ENCODE measurements around the gene EWSR1. TPM values are rescaled to one million over a fixed set of nuclear protein-coding genes. Genes with fewer than 3 reads are reported as not detected.

EWSR1 gene
- total and polyA plus RNA-seq, 5 experiments from 2014 or later, result 141 to 292 (median 215) TPM

DNA sequence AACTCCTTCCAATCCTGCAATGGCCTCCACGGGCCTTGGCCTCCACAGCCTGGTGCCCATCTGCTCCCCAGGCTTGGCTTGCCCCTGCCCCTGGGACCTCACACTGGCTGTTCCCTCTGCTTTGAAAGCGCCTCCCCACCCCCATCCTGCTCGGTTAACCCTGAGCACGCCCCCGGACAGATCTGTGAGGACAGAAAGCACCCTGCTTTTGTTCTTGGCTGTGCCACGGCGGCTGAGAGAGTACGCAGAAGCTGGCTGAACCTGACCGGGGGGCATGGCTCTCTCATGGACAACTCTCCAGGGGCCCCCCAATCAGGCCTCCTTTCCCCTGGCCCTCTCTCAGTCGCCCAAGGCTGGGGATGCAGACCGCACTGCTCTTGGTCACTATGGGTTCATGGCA is 67.6 kb downstream of the EWSR1 start:
- H3K9me3 Mint-ChIP-seq, result no peaks in the 10 kb centered on the region
- H3K4me1 Mint-ChIP-seq, result peaks cover 0 to 5% (median 0%) of the 10 kb centered on the region in 4 donors
- H3K4me3 Mint-ChIP-seq, result no peak overlapping the region
- no peak for ATAC-seq
- H3K36me3 Mint-ChIP-seq, result peaks cover 0 to 73% (median 16%) of the 10 kb centered on the region in 3 donors
- H3K27ac Mint-ChIP-seq, result peak overlapping the region in 1 of 10 donors; percentile 29
- H3K27me3 Mint-ChIP-seq, result no peaks in the 10 kb centered on the region
- DNase-seq, result no peak
- POLR2A ChIA-PET, result no interaction called here

DNA sequence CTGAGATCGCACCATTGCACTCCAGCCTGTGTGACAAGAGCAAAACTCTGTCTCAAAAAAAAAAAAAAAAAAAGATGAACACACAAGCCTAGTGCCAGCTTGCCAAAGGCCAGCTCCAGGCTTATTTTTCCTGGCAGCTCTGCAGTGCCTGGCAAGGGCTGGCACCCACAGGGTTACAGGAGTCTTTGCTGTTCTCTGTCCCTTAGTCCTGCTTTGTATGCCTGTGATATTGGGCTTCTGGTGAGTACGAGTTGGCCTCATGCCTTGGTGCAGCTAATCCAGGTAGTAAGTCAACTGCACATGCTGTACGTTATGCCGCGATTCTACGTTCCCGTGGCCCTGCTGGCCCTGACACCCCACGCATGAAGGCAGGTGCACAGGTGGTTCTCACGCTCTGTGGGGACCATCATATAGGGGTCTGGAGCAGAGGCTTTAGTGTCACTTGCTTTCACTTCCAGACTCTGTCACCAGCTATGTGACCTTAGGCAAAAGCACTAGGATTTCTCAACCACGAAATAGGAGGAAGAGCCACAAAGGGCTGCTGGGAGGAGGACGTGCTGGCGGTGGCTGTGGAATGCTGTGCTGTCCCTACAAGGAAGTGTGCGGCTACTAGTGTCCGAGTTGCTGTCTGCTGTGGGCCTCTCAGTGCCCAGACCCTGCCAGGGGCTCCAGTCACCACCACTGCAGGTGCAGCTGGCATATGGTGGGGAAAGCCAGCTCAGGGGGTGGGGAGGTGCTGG is 68.9 kb downstream of the EWSR1 start:
- Mint-ChIP-seq H3K4me1 (peaks cover 0 to 5% (median 0%) of the 10 kb centered on the region in 4 donors), H3K27ac (peak overlapping the region in 1 of 10 donors; percentile 14), H3K9me3 (no peaks in the 10 kb centered on the region), H3K4me3 (no peak overlapping the region), H3K27me3 (no peaks in the 10 kb centered on the region), H3K36me3 (peaks cover 0 to 78% (median 18%) of the 10 kb centered on the region in 3 donors)
- DNase-seq, result no peak
- POLR2A ChIA-PET, result no interaction called here
- no peak for ATAC-seq

DNA sequence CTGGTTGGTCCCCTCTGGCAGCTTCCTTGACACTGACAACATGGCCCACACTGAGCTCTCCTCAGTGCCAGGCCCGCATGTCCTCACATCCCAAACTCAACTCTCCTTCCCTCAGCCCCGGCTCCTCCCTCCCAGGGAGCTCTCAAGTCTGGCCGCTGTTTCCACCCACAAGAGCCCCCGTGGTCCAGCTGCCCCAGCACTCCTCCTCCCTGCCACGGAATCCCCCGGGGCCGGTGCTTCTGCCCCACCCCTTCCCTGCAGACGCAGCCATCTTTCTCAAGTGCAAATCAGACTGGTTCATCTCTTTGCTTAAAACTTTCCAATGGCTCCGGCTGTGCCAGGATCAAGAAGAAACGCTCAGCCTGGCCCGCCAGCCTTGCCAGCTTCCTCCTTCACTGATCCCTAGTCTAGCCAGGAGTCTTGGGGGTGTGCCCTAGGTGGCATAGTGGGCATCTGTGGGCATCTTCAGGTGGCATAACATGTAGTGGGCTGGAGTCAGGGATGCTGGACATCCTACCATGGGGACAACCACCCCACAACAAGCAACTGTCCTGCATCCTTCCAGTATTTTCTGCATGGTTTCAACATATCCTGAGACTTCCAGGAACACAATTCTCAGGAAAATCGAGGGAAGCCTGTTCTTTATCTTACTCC is 69.7 kb downstream of the EWSR1 start:
- no peak overlapping the region for H3K4me3 Mint-ChIP-seq
- H3K36me3 Mint-ChIP-seq, result peaks cover 0 to 82% (median 21%) of the 10 kb centered on the region in 3 donors
- H3K9me3 Mint-ChIP-seq, result no peaks in the 10 kb centered on the region
- H3K4me1 Mint-ChIP-seq, result peaks cover 0 to 5% (median 0%) of the 10 kb centered on the region in 4 donors
- DNase-seq (no peak), ATAC-seq (no peak)
- POLR2A ChIA-PET, result no interaction called here
- no peak overlapping the region for H3K27ac Mint-ChIP-seq
- no peaks in the 10 kb centered on the region for H3K27me3 Mint-ChIP-seq

DNA sequence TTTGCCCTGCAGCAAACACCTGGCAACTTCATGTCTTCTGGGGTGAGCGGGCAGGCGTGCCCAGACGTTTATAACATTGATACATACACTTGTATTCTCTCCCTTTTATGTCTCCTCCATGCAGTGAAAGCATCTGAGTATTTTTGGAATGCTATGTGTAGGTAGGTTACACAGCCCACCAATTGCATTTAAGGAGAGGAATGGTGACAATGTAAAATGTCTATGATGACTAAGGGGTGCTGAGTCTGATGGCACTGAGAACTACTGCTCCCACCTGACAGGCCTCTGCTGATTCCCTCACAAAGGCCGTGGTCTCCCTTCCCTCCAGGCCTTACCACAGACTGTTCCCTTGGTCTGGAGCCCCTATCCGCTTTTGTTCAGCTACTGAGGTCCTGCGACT is 70.3 kb downstream of the EWSR1 start:
- Mint-ChIP-seq H3K27ac (peak overlapping the region in 1 of 10 donors; percentile 81), H3K9me3 (no peaks in the 10 kb centered on the region), H3K4me3 (no peak overlapping the region), H3K4me1 (peaks cover 0 to 7% (median 0%) of the 10 kb centered on the region in 4 donors), H3K36me3 (peaks cover 0 to 85% (median 21%) of the 10 kb centered on the region in 3 donors), H3K27me3 (no peaks in the 10 kb centered on the region)
- POLR2A ChIA-PET, result no interaction called here
- ATAC-seq (no peak), DNase-seq (no peak)

DNA sequence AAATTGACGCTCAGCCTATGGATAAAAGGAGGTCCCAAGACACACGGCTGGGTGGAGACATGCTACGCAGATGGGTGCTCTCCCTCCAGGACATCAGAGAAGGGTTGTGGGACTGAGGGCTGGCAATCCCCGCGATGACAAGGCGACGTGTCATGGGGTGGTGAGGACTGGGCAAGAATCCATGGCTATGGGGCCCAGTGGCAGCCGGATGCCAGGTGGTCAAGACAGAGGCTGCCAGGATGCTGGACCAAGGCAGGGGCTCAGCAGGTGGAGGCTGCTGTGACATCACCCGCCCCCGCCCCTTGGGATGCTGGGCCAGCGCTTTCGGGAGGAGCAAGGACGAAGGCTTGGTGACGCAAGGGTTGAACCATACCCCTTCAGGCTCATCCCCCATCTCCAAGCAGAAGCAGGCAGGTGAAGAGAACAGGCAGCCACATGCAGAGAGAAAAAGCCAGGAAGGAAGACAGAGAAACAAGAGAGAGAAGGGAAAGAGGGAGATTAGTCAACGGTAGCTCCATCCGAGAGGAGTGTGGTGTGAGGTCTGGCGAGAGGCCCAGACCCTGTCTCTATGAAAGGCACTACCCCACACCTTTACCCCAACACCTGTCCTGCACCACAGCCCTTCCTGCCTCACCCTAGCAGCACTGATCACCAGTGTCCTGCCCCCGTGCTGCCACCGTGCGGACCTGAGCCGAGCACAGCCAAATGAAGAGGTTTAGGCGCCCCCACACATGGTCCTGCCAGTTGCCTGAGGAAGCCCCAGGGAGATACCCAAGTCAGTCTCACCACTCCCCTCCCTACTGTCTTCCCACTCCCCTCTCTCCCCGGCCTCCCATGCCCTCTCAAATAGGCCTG is 71.5 kb downstream of the EWSR1 start:
- H3K4me1 Mint-ChIP-seq, result peaks cover 0 to 7% (median 0%) of the 10 kb centered on the region in 4 donors
- H3K27ac Mint-ChIP-seq, result peak overlapping the region in 3 of 10 donors; percentile 38 to 81 (median 40)
- ATAC-seq (no peak), DNase-seq (no peak)
- H3K27me3 Mint-ChIP-seq, result no peaks in the 10 kb centered on the region
- no peak overlapping the region for H3K4me3 Mint-ChIP-seq
- H3K9me3 Mint-ChIP-seq, result no peaks in the 10 kb centered on the region
- POLR2A ChIA-PET, result no interaction called here
- peaks cover 0 to 91% (median 22%) of the 10 kb centered on the region in 3 donors for H3K36me3 Mint-ChIP-seq

DNA sequence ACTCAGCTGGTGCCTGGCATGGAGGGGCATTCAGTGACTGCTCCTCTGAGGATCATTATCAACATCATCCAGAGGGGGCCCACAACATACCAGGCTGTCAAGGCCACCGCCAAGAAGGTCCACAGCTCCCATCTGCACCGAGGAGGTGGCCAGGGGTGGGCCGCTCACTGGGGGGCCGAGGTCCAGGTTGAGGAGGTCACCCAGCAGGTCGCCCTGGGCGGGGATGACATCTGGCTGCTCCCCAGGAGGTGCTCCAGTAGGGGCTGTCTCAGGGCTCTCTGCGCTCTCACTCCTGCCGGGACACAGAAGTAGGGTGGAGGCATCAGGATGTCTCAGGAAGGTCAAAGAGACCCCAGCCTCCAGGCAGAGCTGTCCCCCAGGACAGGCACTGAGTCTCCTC is 72.5 kb downstream of the EWSR1 start:
- DNase-seq (no peak), ATAC-seq (no peak)
- H3K9me3 Mint-ChIP-seq, result no peaks in the 10 kb centered on the region
- no peak overlapping the region for H3K4me3 Mint-ChIP-seq
- H3K27me3 Mint-ChIP-seq, result no peaks in the 10 kb centered on the region
- peaks cover 0 to 6% (median 0%) of the 10 kb centered on the region in 4 donors for H3K4me1 Mint-ChIP-seq
- H3K27ac Mint-ChIP-seq, result no peak overlapping the region
- peaks cover 0 to 91% (median 19%) of the 10 kb centered on the region in 3 donors for H3K36me3 Mint-ChIP-seq
- POLR2A ChIA-PET, result no interaction called here

DNA sequence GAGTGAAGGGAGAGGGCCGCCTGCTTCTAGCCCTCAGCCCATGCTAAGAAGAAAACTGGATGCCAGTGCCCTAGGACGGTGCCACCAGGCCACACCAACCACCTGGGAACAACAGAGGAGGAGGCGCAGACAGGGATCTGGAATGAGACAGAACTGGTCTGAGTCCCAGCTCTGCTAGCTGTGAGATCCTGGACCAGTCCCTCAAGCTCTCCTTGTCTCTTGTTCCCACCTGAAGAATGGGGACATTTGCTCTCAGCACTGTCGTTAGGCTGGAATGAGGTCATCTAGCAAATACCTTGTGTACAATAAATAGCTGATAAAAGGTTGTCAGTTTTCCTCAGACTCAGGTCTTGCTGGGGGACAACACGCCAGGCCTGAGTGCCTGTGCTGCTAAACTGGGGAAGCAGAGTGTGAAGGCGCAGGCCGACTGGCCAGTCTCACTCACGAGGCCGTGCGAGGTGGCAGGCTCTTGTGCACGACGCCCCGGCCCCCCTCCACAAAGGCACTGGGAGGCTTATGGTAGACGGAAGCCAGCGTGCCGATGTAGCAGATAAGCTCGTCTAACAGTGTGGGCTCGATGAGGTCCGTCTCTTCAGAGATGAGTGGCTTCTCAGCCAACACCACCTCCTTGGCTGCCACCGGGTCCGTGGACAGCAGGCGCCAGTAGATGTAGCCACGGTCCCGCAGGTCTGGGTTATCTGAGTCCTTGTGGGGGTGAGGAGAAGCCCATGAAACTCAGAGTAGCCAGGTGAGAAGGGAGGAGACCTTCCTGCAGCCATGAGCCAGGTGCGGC is 73.2 kb downstream of the EWSR1 start:
- H3K4me1 Mint-ChIP-seq, result peaks cover 0 to 3% (median 0%) of the 10 kb centered on the region in 4 donors
- H3K36me3 Mint-ChIP-seq, result peaks cover 0 to 91% (median 18%) of the 10 kb centered on the region in 3 donors
- DNase-seq (no peak), ATAC-seq (no peak)
- POLR2A ChIA-PET, result no interaction called here
- no peaks in the 10 kb centered on the region for H3K27me3 Mint-ChIP-seq
- H3K4me3 Mint-ChIP-seq, result no peak overlapping the region
- H3K27ac Mint-ChIP-seq, result no peak overlapping the region
- no peaks in the 10 kb centered on the region for H3K9me3 Mint-ChIP-seq

DNA sequence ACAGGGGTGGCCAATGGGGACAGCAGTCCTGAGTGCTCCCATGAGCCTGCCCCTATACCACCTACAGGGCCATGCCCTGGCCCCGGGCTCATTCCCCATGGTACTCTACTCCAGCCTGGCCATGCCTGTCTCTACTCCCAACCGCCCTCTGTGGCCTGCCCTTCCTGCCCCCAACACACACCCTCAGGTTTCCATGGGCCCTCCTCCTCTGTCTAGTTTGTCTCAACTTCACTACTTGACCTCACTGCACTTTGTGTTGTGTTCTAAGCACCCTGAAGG is 73.7 kb downstream of the EWSR1 start:
- Mint-ChIP-seq H3K4me3 (no peak overlapping the region), H3K27me3 (no peaks in the 10 kb centered on the region), H3K27ac (peak overlapping the region in 1 of 10 donors; percentile 81), H3K36me3 (peaks cover 0 to 89% (median 20%) of the 10 kb centered on the region in 3 donors), H3K9me3 (no peaks in the 10 kb centered on the region), H3K4me1 (peaks cover 0 to 3% (median 0%) of the 10 kb centered on the region in 4 donors)
- POLR2A ChIA-PET, result no interaction called here
- DNase-seq (no peak), ATAC-seq (no peak)

DNA sequence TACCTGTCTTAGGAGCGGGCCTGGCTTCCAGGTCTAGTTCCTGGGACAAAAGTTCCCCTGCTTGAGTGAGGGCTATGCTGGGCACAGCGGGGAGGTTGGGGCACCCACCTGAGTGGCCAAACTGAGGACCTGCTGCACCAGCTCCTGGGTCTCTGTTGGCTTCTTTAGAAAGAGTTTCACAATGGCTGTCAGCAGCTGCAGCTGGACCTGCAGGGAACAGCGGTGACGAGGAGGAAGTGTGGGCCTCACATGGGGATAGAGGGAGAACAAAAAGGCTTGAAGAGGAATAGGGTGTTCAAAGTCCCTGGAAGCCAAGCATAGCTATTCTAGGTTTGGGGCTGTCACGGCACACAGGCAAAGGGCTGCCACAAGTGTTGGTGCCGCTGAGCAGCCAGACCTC is 74.1 kb downstream of the EWSR1 start:
- Mint-ChIP-seq H3K36me3 (peaks cover 0 to 87% (median 20%) of the 10 kb centered on the region in 3 donors), H3K27me3 (no peaks in the 10 kb centered on the region), H3K4me1 (peaks cover 0 to 3% (median 0%) of the 10 kb centered on the region in 4 donors), H3K4me3 (no peak overlapping the region), H3K9me3 (no peaks in the 10 kb centered on the region), H3K27ac (peak overlapping the region in 2 of 10 donors; percentile 37 to 81)
- POLR2A ChIA-PET, result no interaction called here
- ATAC-seq (no peak), DNase-seq (no peak)

DNA sequence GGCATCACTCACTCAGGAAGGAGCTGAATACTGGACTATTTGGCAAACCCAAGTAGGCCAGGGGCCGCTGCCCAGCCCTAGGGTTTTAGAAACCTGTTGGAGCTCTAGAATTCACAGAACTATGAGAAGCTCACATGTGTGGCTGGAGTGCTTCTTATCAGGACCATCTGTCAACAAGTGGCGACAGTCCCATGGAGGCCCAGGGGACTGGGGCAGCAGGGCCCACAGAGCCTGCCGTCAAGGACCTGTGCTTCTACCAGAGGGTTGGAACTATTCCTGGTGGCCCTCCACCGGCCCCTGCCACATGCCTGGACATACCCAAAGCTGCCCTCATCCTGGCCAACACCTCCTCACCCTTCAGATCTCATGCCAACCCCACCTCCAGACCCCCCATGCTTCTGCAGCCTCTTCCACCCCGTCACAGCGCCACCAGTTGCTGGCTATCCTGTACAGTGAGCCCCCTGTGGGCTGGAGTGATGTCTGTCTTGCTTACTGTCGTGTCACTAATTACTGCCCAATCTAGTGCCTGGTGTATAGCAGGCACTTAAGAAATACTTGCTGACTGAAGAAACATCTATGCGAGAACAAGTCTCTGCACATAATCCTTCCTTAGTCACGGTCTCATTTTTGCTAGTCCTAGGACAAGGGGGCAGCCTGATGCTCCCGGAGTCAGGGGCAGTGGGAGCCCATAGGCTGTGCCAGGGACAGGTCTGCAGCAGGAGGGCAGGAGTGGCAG is 74.7 kb downstream of the EWSR1 start:
- no peak for ATAC-seq
- Mint-ChIP-seq H3K4me3 (no peak overlapping the region), H3K36me3 (peaks cover 0 to 89% (median 20%) of the 10 kb centered on the region in 3 donors), H3K9me3 (no peaks in the 10 kb centered on the region), H3K27ac (peak overlapping the region in 2 of 10 donors; percentile 3 to 81), H3K4me1 (peaks cover 0 to 3% (median 0%) of the 10 kb centered on the region in 4 donors), H3K27me3 (no peaks in the 10 kb centered on the region)
- POLR2A ChIA-PET, result no interaction called here
- no peak for DNase-seq

DNA sequence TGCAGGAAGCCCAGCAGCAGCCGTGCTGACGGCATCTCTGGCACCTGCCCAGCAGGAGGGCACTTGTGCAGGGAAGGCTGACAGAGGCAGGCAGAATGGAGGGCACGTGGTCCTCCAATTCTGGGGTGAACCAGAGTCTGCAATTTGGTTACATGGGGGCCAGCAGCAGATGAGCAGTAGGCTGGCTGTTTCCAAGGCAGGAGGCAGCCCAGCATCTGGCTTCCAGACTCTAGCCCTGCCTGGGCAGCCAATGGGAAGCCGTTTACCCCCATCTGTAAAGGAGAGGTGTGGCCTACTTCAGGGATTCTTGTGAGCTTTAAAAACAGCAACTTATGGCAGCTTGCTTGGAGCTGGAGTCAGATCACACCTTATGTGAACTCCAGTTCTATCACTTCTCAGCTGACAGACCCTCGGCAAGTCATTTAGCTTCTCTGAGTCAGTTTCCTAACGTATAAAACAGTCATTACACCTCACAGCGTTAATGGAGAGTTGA is 75.3 kb downstream of the EWSR1 start:
- peaks cover 0 to 89% (median 19%) of the 10 kb centered on the region in 3 donors for H3K36me3 Mint-ChIP-seq
- H3K27me3 Mint-ChIP-seq, result no peaks in the 10 kb centered on the region
- H3K4me3 Mint-ChIP-seq, result no peak overlapping the region
- H3K4me1 Mint-ChIP-seq, result peaks cover 0 to 3% (median 0%) of the 10 kb centered on the region in 4 donors
- DNase-seq (peak in 1 of 10 donors; percentile 38), ATAC-seq (no peak)
- H3K27ac Mint-ChIP-seq, result no peak overlapping the region
- no peaks in the 10 kb centered on the region for H3K9me3 Mint-ChIP-seq
- POLR2A ChIA-PET, result no interaction called here

DNA sequence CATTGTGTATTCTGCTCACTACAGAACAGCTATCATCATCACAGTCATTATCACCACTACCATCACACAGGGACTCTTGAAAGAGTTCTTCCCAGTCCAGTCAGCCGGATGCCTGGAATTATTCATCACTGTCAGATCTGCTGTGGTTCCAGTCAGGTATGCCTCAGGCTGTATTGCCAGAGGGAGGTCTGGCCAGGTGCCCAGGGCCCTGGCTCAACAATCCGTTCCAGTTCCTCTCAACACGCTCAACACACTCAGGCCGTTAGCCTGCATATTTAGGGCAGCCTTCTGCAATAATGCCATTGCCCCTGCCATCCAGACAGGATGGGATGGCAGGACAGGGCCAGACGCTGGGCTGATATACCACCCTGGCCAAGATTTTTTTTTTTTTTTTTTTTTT is 76.1 kb downstream of the EWSR1 start:
- ATAC-seq (no peak), DNase-seq (no peak)
- no peak overlapping the region for H3K27ac Mint-ChIP-seq
- peaks cover 0 to 3% (median 0%) of the 10 kb centered on the region in 4 donors for H3K4me1 Mint-ChIP-seq
- H3K4me3 Mint-ChIP-seq, result no peak overlapping the region
- no peaks in the 10 kb centered on the region for H3K27me3 Mint-ChIP-seq
- H3K36me3 Mint-ChIP-seq, result peaks cover 0 to 89% (median 24%) of the 10 kb centered on the region in 3 donors
- POLR2A ChIA-PET, result no interaction called here
- no peaks in the 10 kb centered on the region for H3K9me3 Mint-ChIP-seq
